ENCODE data around the gene ERGIC1.

DNA sequence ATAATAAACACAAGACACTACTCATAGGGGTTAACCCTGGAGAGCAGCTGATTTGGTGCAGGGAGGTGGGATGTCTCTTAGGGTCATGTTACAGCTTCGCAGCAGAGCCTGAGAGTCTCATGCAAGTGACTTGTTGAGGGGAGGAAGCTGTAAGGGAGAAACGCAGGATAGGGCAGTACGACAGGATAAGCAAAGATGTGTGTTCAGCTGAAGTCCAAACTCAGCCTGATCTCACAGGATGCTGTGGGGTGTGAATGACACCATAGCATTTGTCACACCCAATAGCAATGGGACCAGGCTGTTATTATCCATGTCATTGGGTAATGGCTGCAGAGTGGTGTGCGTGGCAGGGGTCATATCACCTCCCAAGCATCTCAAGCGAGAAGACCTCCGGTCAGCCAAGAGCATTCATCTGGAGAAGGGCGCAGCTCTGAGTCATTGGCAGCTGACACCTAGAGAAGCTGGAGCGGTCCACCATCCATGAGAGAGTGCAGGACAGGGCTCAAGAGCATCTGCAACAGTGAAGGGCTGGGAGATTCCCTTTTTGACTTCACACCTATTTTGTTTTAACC, 76.0 kb downstream of the ERGIC1 start:
- no peak for TF ChIP-seq CTCF (IDR thresholded peaks at IDR 0.05)
- no peak for TF ChIP-seq POLR2A (IDR thresholded peaks at IDR 0.05)

Data from prostate gland (tissue), 2 donors.